Neural progenitor cell (in vitro differentiated cells): Measurements from ENCODE around the gene PARP6.

Experiments
- CTCF ChIP-seq: fragments of 200-600 bp; sonication (generic); IDR thresholded peaks from 2 replicates; pipeline ENCODE4 v1.5.1; 2017; ENCODE audit warnings: antibody characterized with exemption, mild to moderate bottlenecking
- EZH2 ChIP-seq: fragments of 200-600 bp; sonication (generic); IDR thresholded peaks from 2 replicates; pipeline ENCODE4 v1.6.1; 2017; ENCODE audit warnings: antibody characterized with exemption, mild to moderate bottlenecking, moderate library complexity

DNA sequence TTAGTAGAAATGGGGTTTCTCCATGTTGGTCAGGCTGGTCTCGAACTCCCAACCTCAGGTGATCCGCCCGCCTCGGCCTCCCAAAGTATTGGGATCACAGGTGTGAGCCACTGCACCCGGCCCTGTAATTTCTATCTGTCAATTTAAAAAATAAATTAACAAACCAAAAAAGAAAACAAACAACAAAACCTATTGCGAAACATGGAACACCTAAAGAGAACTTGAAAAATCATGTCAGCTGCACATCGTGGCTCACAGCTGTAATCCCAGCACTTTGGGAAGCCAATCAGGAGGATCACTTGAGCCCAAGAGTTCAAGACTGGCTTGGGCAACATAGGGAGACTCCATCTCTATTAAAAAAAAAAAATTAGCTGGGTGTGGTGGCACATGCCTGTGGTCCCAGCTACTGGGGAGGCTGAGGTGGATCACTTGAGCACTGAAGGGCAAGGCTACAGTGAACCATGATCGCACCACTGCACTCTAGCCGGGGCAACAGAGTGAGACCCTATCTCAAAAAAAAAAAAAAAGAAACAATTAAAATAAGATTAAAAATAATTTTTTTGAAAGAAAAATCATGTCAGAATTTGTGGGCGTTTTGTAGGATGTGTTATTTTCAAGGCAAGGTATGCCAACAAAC lies 19.6 kb downstream of the PARP6 start:
- TF ChIP-seq CTCF (no peak), EZH2 (no peak)
